Measurements from ENCODE around the gene LUM. TPM values are rescaled to one million over a fixed set of nuclear protein-coding genes. Genes with fewer than 3 reads are reported as not detected.

Gene LUM, protein sequence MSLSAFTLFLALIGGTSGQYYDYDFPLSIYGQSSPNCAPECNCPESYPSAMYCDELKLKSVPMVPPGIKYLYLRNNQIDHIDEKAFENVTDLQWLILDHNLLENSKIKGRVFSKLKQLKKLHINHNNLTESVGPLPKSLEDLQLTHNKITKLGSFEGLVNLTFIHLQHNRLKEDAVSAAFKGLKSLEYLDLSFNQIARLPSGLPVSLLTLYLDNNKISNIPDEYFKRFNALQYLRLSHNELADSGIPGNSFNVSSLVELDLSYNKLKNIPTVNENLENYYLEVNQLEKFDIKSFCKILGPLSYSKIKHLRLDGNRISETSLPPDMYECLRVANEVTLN
- total RNA-seq = 1 to 10 TPM in 1 of 2 donors, under 1 TPM in 1; 0.34 to 1.3 TPM

DNA sequence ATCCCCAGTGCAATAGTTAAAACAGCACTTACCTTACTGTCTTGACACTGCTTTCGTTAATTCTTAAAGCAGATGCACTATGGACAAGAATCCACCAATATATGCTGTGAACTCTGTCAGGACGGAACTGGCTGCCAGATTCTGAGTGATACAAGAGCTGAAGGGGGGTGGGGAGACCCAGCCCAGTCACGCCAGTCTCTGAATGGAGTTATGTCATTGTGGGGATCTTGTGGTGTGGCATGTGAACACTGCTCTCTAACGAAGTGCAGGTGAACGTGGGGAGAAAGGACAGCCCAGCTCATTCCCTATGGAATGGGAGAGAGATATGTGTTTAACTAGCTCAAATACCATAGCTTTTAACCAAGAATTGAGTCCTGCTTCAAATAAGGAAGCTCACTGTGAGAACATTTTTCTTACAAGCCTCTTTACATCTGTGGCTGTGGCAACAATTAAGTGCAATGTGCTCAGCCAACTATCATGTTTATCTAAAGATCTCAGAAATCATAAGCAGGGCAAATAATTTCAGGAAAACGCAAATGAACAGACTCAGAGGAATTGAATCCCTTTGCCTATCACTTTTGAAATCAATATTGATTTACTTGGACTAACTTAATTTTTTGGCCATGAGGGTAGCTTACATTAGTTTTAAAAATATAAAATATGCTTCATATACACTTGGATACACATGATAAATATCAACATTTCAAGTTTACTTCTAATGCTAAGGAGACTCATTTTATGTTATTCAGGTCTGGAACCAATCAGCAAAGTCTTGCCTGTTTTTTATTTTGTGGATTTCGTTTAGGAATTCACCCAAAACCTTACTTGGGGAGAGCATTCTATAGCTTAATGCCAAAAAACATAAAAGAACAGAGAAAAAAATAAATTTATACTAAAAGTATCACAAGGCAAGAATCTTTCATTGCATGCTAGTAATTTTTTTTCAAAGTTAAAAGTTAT lies at the start of gene LUM:
Gene LUM (minus strand): TSS at position 129 of the 960 bp plus-strand sequence. CDS start 2,515 bp downstream, outside the sequence.

DNA sequence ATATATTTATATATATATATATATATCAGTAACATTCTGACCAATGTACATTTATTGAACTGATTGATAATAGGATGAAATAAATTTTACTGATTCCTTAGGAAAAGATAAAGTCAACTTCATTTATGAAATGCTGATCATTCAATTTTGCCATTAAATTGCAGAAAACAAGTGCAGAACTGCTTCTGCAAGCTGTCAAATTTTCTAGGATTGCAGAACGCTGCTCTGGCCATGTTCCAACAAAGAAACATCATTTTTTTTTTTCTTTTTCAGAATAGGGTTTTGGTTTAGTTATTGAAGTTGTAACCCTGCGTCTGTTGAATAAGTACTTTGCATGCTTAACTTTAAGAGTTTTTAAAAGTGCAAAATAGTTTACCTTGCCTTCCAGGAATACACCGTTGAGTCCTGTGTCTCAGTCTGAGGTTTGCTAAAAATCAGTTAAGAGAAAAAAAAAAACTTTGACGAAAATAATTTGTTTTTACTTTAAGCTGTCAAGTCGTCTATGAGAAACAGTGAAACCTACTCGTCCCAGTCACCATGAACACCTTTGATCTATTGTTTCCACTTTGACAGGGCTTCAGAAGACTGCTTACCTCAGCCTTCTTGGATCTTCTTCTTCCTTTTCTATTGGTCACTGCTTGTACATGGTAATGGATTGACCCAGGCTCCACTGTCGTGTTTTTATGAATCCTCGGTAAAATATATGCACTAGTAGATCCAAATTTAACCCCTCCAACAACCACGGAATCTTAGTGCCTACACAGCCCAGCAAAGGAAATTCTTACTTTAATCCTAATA lies 53.7 kb downstream of the LUM start, which contains the start of gene KERA:
Gene KERA (minus strand): TSS at position 657 of the 798 bp plus-strand sequence. CDS start 1,743 bp downstream, outside the sequence.

Other genes starting within 250 kb of the LUM start
- not detected for gene CCER1, start 156.3 kb downstream of the LUM start, total RNA-seq
- gene EPYC, start 106.5 kb downstream of the LUM start, total RNA-seq = not detected
- not detected for gene KERA, start 53.5 kb downstream of the LUM start, total RNA-seq
- under 1 TPM; 0.67 to 0.69 TPM for gene DCN, start 71.3 kb upstream of the LUM start, total RNA-seq